DOHH2 (cell line): ENCODE data around the gene TARS1.

Experiments
- H3F3A ChIP-seq: fragments of 200-600 bp; sonication (generic), shearing (Covaris generic); 2 replicates; pipeline ENCODE4 v1.6.0; 2016; ENCODE audit warnings: antibody characterized with exemption, mild to moderate bottlenecking; ENCODE audit not compliant: control insufficient read depth, insufficient read depth
- H3K27ac ChIP-seq: fragments of 200-600 bp; sonication (generic); 2 replicates; pipeline ENCODE4 v1.5.1; 2014; ENCODE audit warnings: low read depth, mild to moderate bottlenecking, low read length, moderate library complexity
- H3K27me3 ChIP-seq: fragments of 200-600 bp; sonication (generic); 2 replicates; pipeline ENCODE4 v1.6.1; 2014; ENCODE audit warnings: mild to moderate bottlenecking, low read length, mixed read lengths; ENCODE audit not compliant: control insufficient read depth
- H3K36me3 ChIP-seq: fragments of 200-600 bp; sonication (generic); 2 replicates; pipeline ENCODE4 v1.6.1; 2014; ENCODE audit warnings: mild to moderate bottlenecking, low read length, moderate library complexity, mixed read lengths; ENCODE audit not compliant: control insufficient read depth
- H3K4me1 ChIP-seq: fragments of 200-600 bp; sonication (generic); 2 replicates; pipeline ENCODE4 v1.6.1; 2014; ENCODE audit warnings: mild to moderate bottlenecking, low read length, mixed read lengths; ENCODE audit not compliant: control insufficient read depth
- H3K4me2 ChIP-seq: fragments of 200-600 bp; sonication (generic); 2 replicates; pipeline ENCODE4 v1.6.0; 2014; ENCODE audit warnings: mild to moderate bottlenecking, low read length, moderate library complexity
- H3K4me3 ChIP-seq: fragments of 200-600 bp; sonication (generic); 2 replicates; pipeline ENCODE4 v1.5.1; 2014; ENCODE audit warnings: mild to moderate bottlenecking, low read length, mixed read lengths
- H3K79me2 ChIP-seq: fragments of 200-600 bp; sonication (generic); 2 replicates; pipeline ENCODE4 v1.6.1; 2014; ENCODE audit warnings: mild to moderate bottlenecking, low read length, mixed read lengths; ENCODE audit not compliant: control insufficient read depth
- H3K9me2 ChIP-seq: fragments of 200-600 bp; sonication (generic); replicated peaks from 2 replicates; pipeline ENCODE4 v1.6.1; 2014; ENCODE audit warnings: mild to moderate bottlenecking, low read length, mixed read lengths; ENCODE audit not compliant: control insufficient read depth
- H3K9me3 ChIP-seq: fragments of 200-600 bp; sonication (generic); 2 replicates; pipeline ENCODE4 v1.6.1; 2014; ENCODE audit warnings: antibody characterized with exemption, low read length, mixed read lengths; ENCODE audit not compliant: control insufficient read depth, insufficient read depth
- H4K20me1 ChIP-seq: fragments of 200-600 bp; sonication (generic); 2 replicates; pipeline ENCODE4 v1.6.0; 2014; ENCODE audit warnings: low read depth, mild to moderate bottlenecking, antibody characterized with exemption, low read length, moderate library complexity; ENCODE audit not compliant: control insufficient read depth, insufficient read depth
- CTCF ChIP-seq: fragments of 200-600 bp; sonication (generic); IDR thresholded peaks from one replicate; pipeline ENCODE4 v1.5.1; 2014; ENCODE audit warnings: antibody characterized with exemption, mild to moderate bottlenecking, low read depth, low read length; ENCODE audit not compliant: poor library complexity, severe bottlenecking
- EZH2phosphoT487 ChIP-seq: fragments of 200-600 bp; sonication (generic); IDR thresholded peaks from 2 replicates; pipeline ENCODE4 v1.6.1; 2017; ENCODE audit warnings: borderline replicate concordance, mild to moderate bottlenecking, antibody characterized with exemption, low read length, moderate library complexity, mixed read lengths

The TARS1 gene

GRCh38 chr5:33479311-33479710, 38.5 kb downstream of the TARS1 start:
- no peaks in the 10 kb centered on the region for H3K27me3 ChIP-seq
- no peaks in the 10 kb centered on the region for H3K9me2 ChIP-seq
- H4K20me1 ChIP-seq: no peaks in the 10 kb centered on the region
- H3K9me3 ChIP-seq: no peaks in the 10 kb centered on the region
- no peak overlapping the region for H3K4me3 ChIP-seq
- no peak overlapping the region for H3K4me2 ChIP-seq
- no peaks in the 10 kb centered on the region for H3K79me2 ChIP-seq
- peaks cover 14% of the 10 kb centered on the region for H3K36me3 ChIP-seq
- no peaks in the 10 kb centered on the region for H3F3A ChIP-seq
- no peak overlapping the region for H3K27ac ChIP-seq
- TF ChIP-seq CTCF (no peak), EZH2phosphoT487 (no peak)
- H3K4me1 ChIP-seq: no peaks in the 10 kb centered on the region

GRCh38 chr5:33480876-33481275, 40.1 kb downstream of the TARS1 start:
- H4K20me1 ChIP-seq: no peaks in the 10 kb centered on the region
- no peaks in the 10 kb centered on the region for H3K79me2 ChIP-seq
- no peaks in the 10 kb centered on the region for H3F3A ChIP-seq
- H3K36me3 ChIP-seq: peaks cover 2% of the 10 kb centered on the region; the same call in 1 of the 2 replicates
- no peak overlapping the region for H3K27ac ChIP-seq
- H3K9me3 ChIP-seq: no peaks in the 10 kb centered on the region
- no peak for TF ChIP-seq EZH2phosphoT487
- TF ChIP-seq CTCF: no peak
- no peak overlapping the region for H3K4me3 ChIP-seq
- H3K4me2 ChIP-seq: no peak overlapping the region
- no peaks in the 10 kb centered on the region for H3K9me2 ChIP-seq
- no peaks in the 10 kb centered on the region for H3K4me1 ChIP-seq
- H3K27me3 ChIP-seq: no peaks in the 10 kb centered on the region

- H3K27ac ChIP-seq: no peak overlapping the region
- TF ChIP-seq CTCF (no peak), EZH2phosphoT487 (no peak)
Observed at GRCh38 chr5:33482335-33482734, 41.6 kb downstream of the TARS1 start.

GRCh38 chr5:33487236-33487635, 46.5 kb downstream of the TARS1 start:
- H3F3A ChIP-seq: no peaks in the 10 kb centered on the region
- H3K4me3 ChIP-seq: no peak overlapping the region
- H3K27me3 ChIP-seq: no peaks in the 10 kb centered on the region
- H3K27ac ChIP-seq: no peak overlapping the region
- H3K79me2 ChIP-seq: no peaks in the 10 kb centered on the region
- no peaks in the 10 kb centered on the region for H3K36me3 ChIP-seq
- H4K20me1 ChIP-seq: no peaks in the 10 kb centered on the region
- peaks cover 2% of the 10 kb centered on the region; the same call in 1 of the 2 replicates for H3K9me3 ChIP-seq
- no peaks in the 10 kb centered on the region for H3K4me1 ChIP-seq
- no peak overlapping the region for H3K4me2 ChIP-seq
- no peaks in the 10 kb centered on the region for H3K9me2 ChIP-seq
- TF ChIP-seq CTCF (no peak), EZH2phosphoT487 (no peak)

More at GRCh38 chr5:33482335-33482734, 41.6 kb downstream of the TARS1 start:
- Histone ChIP-seq H4K20me1 (no peaks in the 10 kb centered on the region), H3K9me2 (no peaks in the 10 kb centered on the region), H3K4me3 (no peak overlapping the region), H3F3A (no peaks in the 10 kb centered on the region), H3K36me3 (no peaks in the 10 kb centered on the region), H3K79me2 (no peaks in the 10 kb centered on the region), H3K4me2 (no peak overlapping the region), H3K4me1 (no peaks in the 10 kb centered on the region), H3K9me3 (no peaks in the 10 kb centered on the region), H3K27me3 (no peaks in the 10 kb centered on the region)
